ENCODE measurements around the gene H2AZ2. TPM values are rescaled to one million over a fixed set of nuclear protein-coding genes. Genes with fewer than 3 reads are reported as not detected.
A peak's percentile ranks its signal among the peaks of the same experiment; 100 is the strongest.
"Not testable (repeated sequence)": the region's sequence is repeated elsewhere in the genome, so short reads cannot be mapped to it uniquely, and the experiment has no call there.

Gene H2AZ2
- polyA plus RNA-seq, 1 donor from 2014 or later = 148 TPM

GRCh38 chr7:44881610-44882009 lies 33.7 kb upstream of the H2AZ2 start:
- H3K4me3 Mint-ChIP-seq = peak overlapping the region; percentile 6 to 85 (median 67)
- peaks cover 3% of the 10 kb centered on the region for H3K36me3 Mint-ChIP-seq
- H3K4me1 Mint-ChIP-seq = peaks cover 30 to 44% (median 43%) of the 10 kb centered on the region in 3 donors
- peak overlapping the region in 1 of 3 donors; percentile 91 for H3K27ac Mint-ChIP-seq
- no peaks in the 10 kb centered on the region for H3K27me3 Mint-ChIP-seq
- H3K9me3 Mint-ChIP-seq = no peaks in the 10 kb centered on the region

- Mint-ChIP-seq H3K4me3 (peak overlapping the region; percentile 6 to 85 (median 67)), H3K27me3 (no peaks in the 10 kb centered on the region), H3K27ac (peak overlapping the region in 2 of 3 donors; percentile 15 to 91), H3K9me3 (no peaks in the 10 kb centered on the region), H3K4me1 (peaks cover 28 to 48% (median 41%) of the 10 kb centered on the region in 3 donors), H3K36me3 (peaks cover 3% of the 10 kb centered on the region)
These were observed 33.2 kb upstream of the H2AZ2 start for GRCh38 chr7:44881066-44881600.

- Mint-ChIP-seq H3K9me3 (no peaks in the 10 kb centered on the region), H3K36me3 (peaks cover 3% of the 10 kb centered on the region), H3K4me3 (peak overlapping the region; percentile 6 to 85 (median 22)), H3K27ac (peak overlapping the region in 2 of 3 donors; percentile 15 to 91), H3K4me1 (peaks cover 24 to 43% (median 36%) of the 10 kb centered on the region in 3 donors), H3K27me3 (no peaks in the 10 kb centered on the region)
These were observed 32.6 kb upstream of the H2AZ2 start for GRCh38 chr7:44880317-44881018.

GRCh38 chr7:44876393-44876792 lies 28.5 kb upstream of the H2AZ2 start:
- Mint-ChIP-seq H3K27me3 (no peaks in the 10 kb centered on the region), H3K4me3 (no peak overlapping the region), H3K4me1 (peaks cover 15 to 27% (median 15%) of the 10 kb centered on the region in 3 donors), H3K27ac (peak overlapping the region in 2 of 3 donors; percentile 42 to 50), H3K36me3 (no peaks in the 10 kb centered on the region), H3K9me3 (no peaks in the 10 kb centered on the region)

- no peak overlapping the region for H3K4me3 Mint-ChIP-seq
- peaks cover 5 to 15% (median 9%) of the 10 kb centered on the region in 3 donors for H3K4me1 Mint-ChIP-seq
- H3K27me3 Mint-ChIP-seq = no peaks in the 10 kb centered on the region
- no peak overlapping the region for H3K27ac Mint-ChIP-seq
- no peaks in the 10 kb centered on the region for H3K9me3 Mint-ChIP-seq
- H3K36me3 Mint-ChIP-seq = no peaks in the 10 kb centered on the region
These were observed 27.4 kb upstream of the H2AZ2 start for GRCh38 chr7:44875241-44875640.

- H3K4me3 Mint-ChIP-seq = no peak overlapping the region
- H3K27me3 Mint-ChIP-seq = no peaks in the 10 kb centered on the region
- no peaks in the 10 kb centered on the region for H3K36me3 Mint-ChIP-seq
- no peak overlapping the region for H3K27ac Mint-ChIP-seq
- peaks cover 0 to 6% (median 2%) of the 10 kb centered on the region in 3 donors for H3K4me1 Mint-ChIP-seq
- H3K9me3 Mint-ChIP-seq = no peaks in the 10 kb centered on the region
These were observed 24.9 kb upstream of the H2AZ2 start for GRCh38 chr7:44872787-44873186.

- not testable (repeated sequence) for H3K9me3 Mint-ChIP-seq, H3K36me3 Mint-ChIP-seq, H3K27me3 Mint-ChIP-seq, H3K4me1 Mint-ChIP-seq, H3K27ac Mint-ChIP-seq, H3K4me3 Mint-ChIP-seq
These were observed 24.0 kb upstream of the H2AZ2 start for GRCh38 chr7:44871918-44872317.

- not testable (repeated sequence) for H3K4me1 Mint-ChIP-seq, H3K27me3 Mint-ChIP-seq, H3K36me3 Mint-ChIP-seq, H3K4me3 Mint-ChIP-seq, H3K9me3 Mint-ChIP-seq, H3K27ac Mint-ChIP-seq
These were observed 22.9 kb upstream of the H2AZ2 start for GRCh38 chr7:44870780-44871179.

GRCh38 chr7:44870336-44870735 lies 22.4 kb upstream of the H2AZ2 start:
- not testable (repeated sequence) for H3K4me1 Mint-ChIP-seq, H3K27ac Mint-ChIP-seq

GRCh38 chr7:44867073-44867995 lies 19.4 kb upstream of the H2AZ2 start:
- Mint-ChIP-seq H3K4me3 (no peak overlapping the region), H3K27me3 (peaks cover 5% of the 10 kb centered on the region), H3K36me3 (no peaks in the 10 kb centered on the region), H3K9me3 (no peaks in the 10 kb centered on the region), H3K4me1 (peaks cover 0 to 2% (median 0%) of the 10 kb centered on the region in 3 donors), H3K27ac (no peak overlapping the region)

More at GRCh38 chr7:44870336-44870735, 22.4 kb upstream of the H2AZ2 start:
- H3K4me3 Mint-ChIP-seq, H3K27me3 Mint-ChIP-seq, H3K9me3 Mint-ChIP-seq, H3K36me3 Mint-ChIP-seq: not testable (repeated sequence)

GRCh38 chr7:44861949-44862348 lies 14.1 kb upstream of the H2AZ2 start:
- not testable (repeated sequence) for H3K9me3 Mint-ChIP-seq, H3K4me3 Mint-ChIP-seq, H3K4me1 Mint-ChIP-seq, H3K36me3 Mint-ChIP-seq, H3K27ac Mint-ChIP-seq, H3K27me3 Mint-ChIP-seq

GRCh38 chr7:44858161-44858560 lies 10.3 kb upstream of the H2AZ2 start:
- no peak overlapping the region for H3K4me3 Mint-ChIP-seq
- no peaks in the 10 kb centered on the region for H3K36me3 Mint-ChIP-seq
- H3K9me3 Mint-ChIP-seq = no peaks in the 10 kb centered on the region
- H3K27ac Mint-ChIP-seq = no peak overlapping the region
- peaks cover 5% of the 10 kb centered on the region for H3K27me3 Mint-ChIP-seq
- H3K4me1 Mint-ChIP-seq = peaks cover 4 to 6% (median 4%) of the 10 kb centered on the region in 3 donors

- H3K27ac Mint-ChIP-seq = no peak overlapping the region
- no peaks in the 10 kb centered on the region for H3K27me3 Mint-ChIP-seq
- H3K9me3 Mint-ChIP-seq = no peaks in the 10 kb centered on the region
- H3K36me3 Mint-ChIP-seq = peaks cover 2% of the 10 kb centered on the region
- peaks cover 4 to 6% (median 4%) of the 10 kb centered on the region in 3 donors for H3K4me1 Mint-ChIP-seq
- H3K4me3 Mint-ChIP-seq = no peak overlapping the region
These were observed 6.9 kb upstream of the H2AZ2 start for GRCh38 chr7:44854644-44855364.

GRCh38 chr7:44853391-44853790 lies 5.5 kb upstream of the H2AZ2 start:
- H3K9me3 Mint-ChIP-seq = no peaks in the 10 kb centered on the region
- H3K27ac Mint-ChIP-seq = no peak overlapping the region
- peaks cover 2% of the 10 kb centered on the region for H3K36me3 Mint-ChIP-seq
- no peaks in the 10 kb centered on the region for H3K27me3 Mint-ChIP-seq
- peaks cover 6 to 7% (median 6%) of the 10 kb centered on the region in 3 donors for H3K4me1 Mint-ChIP-seq
- no peak overlapping the region for H3K4me3 Mint-ChIP-seq

GRCh38 chr7:44852590-44852989 lies 4.7 kb upstream of the H2AZ2 start:
- no peak overlapping the region for H3K4me3 Mint-ChIP-seq
- H3K9me3 Mint-ChIP-seq = no peaks in the 10 kb centered on the region
- H3K27me3 Mint-ChIP-seq = no peaks in the 10 kb centered on the region

More at GRCh38 chr7:44852590-44852989, 4.7 kb upstream of the H2AZ2 start:
- Mint-ChIP-seq H3K27ac (no peak overlapping the region), H3K4me1 (peaks cover 8 to 11% (median 10%) of the 10 kb centered on the region in 3 donors), H3K36me3 (peaks cover 2% of the 10 kb centered on the region)
